ENCODE data around the gene PNMT. TPM values are rescaled to one million over a fixed set of nuclear protein-coding genes. Genes with fewer than 3 reads are reported as not detected.

PNMT gene
- total and polyA plus RNA-seq, 2 experiments from 2014 or later: 1.9 to 2.5 TPM

DNA sequence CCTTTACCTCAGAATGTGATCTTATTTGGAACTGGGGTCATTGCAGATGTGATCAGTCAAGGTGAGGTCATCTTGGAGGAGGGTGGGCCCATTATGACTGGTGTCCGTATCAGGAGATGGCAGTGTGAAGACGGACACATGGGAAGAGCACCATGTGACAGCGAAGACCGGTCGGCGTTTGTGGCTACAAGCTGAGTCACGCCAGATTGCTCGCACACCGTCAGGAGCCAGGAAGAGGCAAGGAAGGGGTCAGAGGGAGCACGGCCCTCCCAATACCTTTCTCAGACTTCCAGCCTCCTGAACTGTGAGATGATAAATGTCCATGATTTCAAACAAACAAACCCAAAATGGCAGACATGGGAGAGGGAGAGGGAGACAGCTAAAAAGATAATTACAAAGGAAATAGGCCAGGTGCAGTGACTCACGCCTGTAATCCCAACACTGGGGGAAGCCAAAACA lies 18.1 kb upstream of the PNMT start:
- peaks cover 5% of the 10 kb centered on the region for H3K36me3 Mint-ChIP-seq (ENCODE audit: low read depth)
- H3K9me3 Mint-ChIP-seq: no peaks in the 10 kb centered on the region; the same call in 2 of the 3 replicates
- Histone ChIP-seq H3K4me2 (no peak overlapping the region), H3F3A (replicated peaks; ENCODE audit: low read depth) (peaks cover 14% of the 10 kb centered on the region; the same call in 1 of the 2 replicates), H4K20me1 (replicated peaks; ENCODE audit: insufficient read depth) (peaks cover 10% of the 10 kb centered on the region), H3K36me3 (ENCODE audit: insufficient read depth) (no peaks in the 10 kb centered on the region), H3K4me1 (ENCODE audit: insufficient read depth) (peaks cover 36% of the 10 kb centered on the region), H3K27me3 (ENCODE audit: insufficient read depth) (no peaks in the 10 kb centered on the region), H3K27ac (ENCODE audit: low read depth) (no peak overlapping the region; the same call in 1 of the 2 replicates), H3K4me3 (no peak overlapping the region), H3K79me2 (replicated peaks; ENCODE audit: insufficient read depth) (peaks cover 32% of the 10 kb centered on the region), H3K9me2 (ENCODE audit: insufficient read depth) (no peaks in the 10 kb centered on the region), H2AFZ (no peak overlapping the region)
- TF ChIP-seq, protein P1, sequence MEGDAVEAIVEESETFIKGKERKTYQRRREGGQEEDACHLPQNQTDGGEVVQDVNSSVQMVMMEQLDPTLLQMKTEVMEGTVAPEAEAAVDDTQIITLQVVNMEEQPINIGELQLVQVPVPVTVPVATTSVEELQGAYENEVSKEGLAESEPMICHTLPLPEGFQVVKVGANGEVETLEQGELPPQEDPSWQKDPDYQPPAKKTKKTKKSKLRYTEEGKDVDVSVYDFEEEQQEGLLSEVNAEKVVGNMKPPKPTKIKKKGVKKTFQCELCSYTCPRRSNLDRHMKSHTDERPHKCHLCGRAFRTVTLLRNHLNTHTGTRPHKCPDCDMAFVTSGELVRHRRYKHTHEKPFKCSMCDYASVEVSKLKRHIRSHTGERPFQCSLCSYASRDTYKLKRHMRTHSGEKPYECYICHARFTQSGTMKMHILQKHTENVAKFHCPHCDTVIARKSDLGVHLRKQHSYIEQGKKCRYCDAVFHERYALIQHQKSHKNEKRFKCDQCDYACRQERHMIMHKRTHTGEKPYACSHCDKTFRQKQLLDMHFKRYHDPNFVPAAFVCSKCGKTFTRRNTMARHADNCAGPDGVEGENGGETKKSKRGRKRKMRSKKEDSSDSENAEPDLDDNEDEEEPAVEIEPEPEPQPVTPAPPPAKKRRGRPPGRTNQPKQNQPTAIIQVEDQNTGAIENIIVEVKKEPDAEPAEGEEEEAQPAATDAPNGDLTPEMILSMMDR (conservative IDR thresholded peaks at IDR 0.05; ENCODE audit: low read depth in 2 of 2): no peak
- TF ChIP-seq CREB1 (CRISPR knock-in tag; IDR thresholded peaks at IDR 0.05; ENCODE audit: low read depth) (no peak), ZNF114 (CRISPR knock-in tag; IDR thresholded peaks at IDR 0.05) (no peak), NANOG (IDR thresholded peaks at IDR 0.05; ENCODE audit: borderline replicate concordance) (no peak), EZH2 (IDR thresholded peaks at IDR 0.05; ENCODE audit: low read depth, unreplicated experiment) (no peak), POLR2AphosphoS5 (IDR thresholded peaks at IDR 0.05; ENCODE audit: low read depth) (no peak), STAT1 (IDR thresholded peaks at IDR 0.05; ENCODE audit: unreplicated experiment) (no peak)
- TF ChIP-seq, protein P2, sequence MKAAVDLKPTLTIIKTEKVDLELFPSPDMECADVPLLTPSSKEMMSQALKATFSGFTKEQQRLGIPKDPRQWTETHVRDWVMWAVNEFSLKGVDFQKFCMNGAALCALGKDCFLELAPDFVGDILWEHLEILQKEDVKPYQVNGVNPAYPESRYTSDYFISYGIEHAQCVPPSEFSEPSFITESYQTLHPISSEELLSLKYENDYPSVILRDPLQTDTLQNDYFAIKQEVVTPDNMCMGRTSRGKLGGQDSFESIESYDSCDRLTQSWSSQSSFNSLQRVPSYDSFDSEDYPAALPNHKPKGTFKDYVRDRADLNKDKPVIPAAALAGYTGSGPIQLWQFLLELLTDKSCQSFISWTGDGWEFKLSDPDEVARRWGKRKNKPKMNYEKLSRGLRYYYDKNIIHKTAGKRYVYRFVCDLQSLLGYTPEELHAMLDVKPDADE (IDR thresholded peaks at IDR 0.05): no peak
- TF ChIP-seq, protein P3, sequence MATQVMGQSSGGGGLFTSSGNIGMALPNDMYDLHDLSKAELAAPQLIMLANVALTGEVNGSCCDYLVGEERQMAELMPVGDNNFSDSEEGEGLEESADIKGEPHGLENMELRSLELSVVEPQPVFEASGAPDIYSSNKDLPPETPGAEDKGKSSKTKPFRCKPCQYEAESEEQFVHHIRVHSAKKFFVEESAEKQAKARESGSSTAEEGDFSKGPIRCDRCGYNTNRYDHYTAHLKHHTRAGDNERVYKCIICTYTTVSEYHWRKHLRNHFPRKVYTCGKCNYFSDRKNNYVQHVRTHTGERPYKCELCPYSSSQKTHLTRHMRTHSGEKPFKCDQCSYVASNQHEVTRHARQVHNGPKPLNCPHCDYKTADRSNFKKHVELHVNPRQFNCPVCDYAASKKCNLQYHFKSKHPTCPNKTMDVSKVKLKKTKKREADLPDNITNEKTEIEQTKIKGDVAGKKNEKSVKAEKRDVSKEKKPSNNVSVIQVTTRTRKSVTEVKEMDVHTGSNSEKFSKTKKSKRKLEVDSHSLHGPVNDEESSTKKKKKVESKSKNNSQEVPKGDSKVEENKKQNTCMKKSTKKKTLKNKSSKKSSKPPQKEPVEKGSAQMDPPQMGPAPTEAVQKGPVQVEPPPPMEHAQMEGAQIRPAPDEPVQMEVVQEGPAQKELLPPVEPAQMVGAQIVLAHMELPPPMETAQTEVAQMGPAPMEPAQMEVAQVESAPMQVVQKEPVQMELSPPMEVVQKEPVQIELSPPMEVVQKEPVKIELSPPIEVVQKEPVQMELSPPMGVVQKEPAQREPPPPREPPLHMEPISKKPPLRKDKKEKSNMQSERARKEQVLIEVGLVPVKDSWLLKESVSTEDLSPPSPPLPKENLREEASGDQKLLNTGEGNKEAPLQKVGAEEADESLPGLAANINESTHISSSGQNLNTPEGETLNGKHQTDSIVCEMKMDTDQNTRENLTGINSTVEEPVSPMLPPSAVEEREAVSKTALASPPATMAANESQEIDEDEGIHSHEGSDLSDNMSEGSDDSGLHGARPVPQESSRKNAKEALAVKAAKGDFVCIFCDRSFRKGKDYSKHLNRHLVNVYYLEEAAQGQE (IDR thresholded peaks at IDR 0.05; ENCODE audit: unreplicated experiment): no peak
- ATAC-seq: no peak
- H3K4me3 Mint-ChIP-seq: no peak overlapping the region; the same call in 2 of the 3 replicates
- H3K4me1 Mint-ChIP-seq: peaks cover 56% of the 10 kb centered on the region
- no peak overlapping the region for H3K27ac Mint-ChIP-seq
- peaks cover 20% of the 10 kb centered on the region for H3K27me3 Mint-ChIP-seq (ENCODE audit: insufficient read depth, low read depth, poor library complexity)
- DNase-seq (ENCODE audit: low spot score): no peak
